Lower lobe of right lung (tissue), 2 donors: ENCODE data around the gene TBX2. TPM values are rescaled to one million over a fixed set of nuclear protein-coding genes. Genes with fewer than 3 reads are reported as not detected.

Source experiments
- ATAC-seq, 2 donors: fragments of 200-7000 bp; cut with Tn5 transposase; one replicate each; pipeline ENCODE4 v1.9.1; 2020 to 2022; ENCODE audit warnings: mild to moderate bottlenecking in 2 of 2, moderate library complexity in 2 of 2
- DNase-seq: peaks from one replicate; pipeline ENCODE4 v3.0.0-alpha.2; 2020
- H3K27ac ChIP-seq: fragments of 200-600 bp; one replicate; pipeline ENCODE4 v1.8.0; 2022
- H3K27me3 ChIP-seq: fragments of 200-600 bp; one replicate; pipeline ENCODE4 v1.8.0; 2022; ENCODE audit warnings: low read depth
- H3K36me3 ChIP-seq: fragments of 200-600 bp; one replicate; pipeline ENCODE4 v1.8.0; 2022; ENCODE audit warnings: mild to moderate bottlenecking
- H3K4me1 ChIP-seq: fragments of 200-600 bp; one replicate; pipeline ENCODE4 v1.8.0; 2022
- H3K4me3 ChIP-seq: fragments of 200-600 bp; one replicate; pipeline ENCODE4 v1.8.0; 2022; ENCODE audit warnings: mild to moderate bottlenecking
- H3K9me3 ChIP-seq: fragments of 200-600 bp; one replicate; pipeline ENCODE4 v1.8.0; 2022
- intact Hi-C: fragments of 100-400 bp; cut with DNase I; formaldehyde crosslinking; loops from one replicate; pipeline ENCODE4 v1.11.0; 2022
- total RNA-seq: library from RNA; stranded (reverse); fragmentation: NEBNext Ultra II Directional; extraction: Animal tissue kit (Norgen Biotek cat#: 25700); gene quantifications from one replicate; pipeline ENCODE4 v1.2.1, GENCODE V29; 2021
- TF ChIP-seq, protein P1 (sequence below): fragments of 200-600 bp; IDR thresholded peaks from one replicate; pipeline ENCODE4 v1.8.0; 2022; ENCODE audit warnings: antibody characterized with exemption, mild to moderate bottlenecking
- donor health status: DM: no; HTN: yes; CAD: no; lungs with severe emphysema.

TBX2 gene
- total RNA-seq, 1 donor from 2014 or later, result 83.3 TPM

DNA sequence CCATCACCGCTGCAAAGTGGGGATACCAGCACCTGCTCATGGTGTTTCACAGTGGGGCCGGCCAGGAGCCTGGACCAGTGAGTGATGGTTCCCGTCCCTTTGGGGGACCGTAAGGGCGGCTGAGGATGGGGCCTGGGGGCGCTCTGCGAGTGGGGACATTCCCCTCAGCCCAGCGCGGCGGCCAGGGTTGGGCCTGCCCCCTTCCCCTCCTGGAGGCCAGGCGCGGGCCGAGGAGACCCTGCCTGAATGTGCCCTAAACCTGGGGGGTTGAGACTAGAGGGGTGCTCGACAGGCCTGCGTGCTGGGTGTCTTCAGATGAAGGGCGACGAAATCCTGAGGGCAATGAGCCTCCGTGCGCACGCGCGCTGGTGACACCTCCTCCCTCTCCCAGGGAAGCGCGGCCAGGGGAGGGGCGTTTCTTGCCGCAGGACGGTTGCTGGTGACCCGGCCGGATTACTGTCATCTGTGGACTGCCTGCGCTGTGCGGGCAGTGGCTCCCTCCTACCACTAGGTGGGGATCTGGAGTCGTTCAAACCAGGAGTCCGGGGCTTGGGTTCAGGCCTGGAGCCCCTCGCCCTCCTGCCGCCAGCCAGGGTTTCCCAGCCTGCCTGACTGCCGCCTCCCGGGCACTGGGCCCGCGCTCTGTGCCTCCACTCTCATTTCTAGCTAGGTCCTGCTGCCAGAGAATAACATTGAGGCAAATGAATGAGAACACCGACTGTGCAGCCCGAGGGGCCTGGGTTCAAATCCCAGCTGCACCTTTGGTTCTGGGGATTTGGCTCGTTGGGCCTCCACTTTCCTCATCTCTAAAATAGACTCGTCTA lies 17.1 kb downstream of the TBX2 start:
- intact Hi-C loops, result no loop called here
- peak overlapping the region; percentile 9 for H3K4me3 ChIP-seq
- no peaks in the 10 kb centered on the region for H3K36me3 ChIP-seq
- H3K9me3 ChIP-seq, result no peaks in the 10 kb centered on the region
- TF ChIP-seq, protein P1, sequence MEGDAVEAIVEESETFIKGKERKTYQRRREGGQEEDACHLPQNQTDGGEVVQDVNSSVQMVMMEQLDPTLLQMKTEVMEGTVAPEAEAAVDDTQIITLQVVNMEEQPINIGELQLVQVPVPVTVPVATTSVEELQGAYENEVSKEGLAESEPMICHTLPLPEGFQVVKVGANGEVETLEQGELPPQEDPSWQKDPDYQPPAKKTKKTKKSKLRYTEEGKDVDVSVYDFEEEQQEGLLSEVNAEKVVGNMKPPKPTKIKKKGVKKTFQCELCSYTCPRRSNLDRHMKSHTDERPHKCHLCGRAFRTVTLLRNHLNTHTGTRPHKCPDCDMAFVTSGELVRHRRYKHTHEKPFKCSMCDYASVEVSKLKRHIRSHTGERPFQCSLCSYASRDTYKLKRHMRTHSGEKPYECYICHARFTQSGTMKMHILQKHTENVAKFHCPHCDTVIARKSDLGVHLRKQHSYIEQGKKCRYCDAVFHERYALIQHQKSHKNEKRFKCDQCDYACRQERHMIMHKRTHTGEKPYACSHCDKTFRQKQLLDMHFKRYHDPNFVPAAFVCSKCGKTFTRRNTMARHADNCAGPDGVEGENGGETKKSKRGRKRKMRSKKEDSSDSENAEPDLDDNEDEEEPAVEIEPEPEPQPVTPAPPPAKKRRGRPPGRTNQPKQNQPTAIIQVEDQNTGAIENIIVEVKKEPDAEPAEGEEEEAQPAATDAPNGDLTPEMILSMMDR, result peak; percentile 98
- ATAC-seq (peak; percentile 69 to 77), DNase-seq (peak; percentile 90)
- H3K27me3 ChIP-seq, result peaks cover 6% of the 10 kb centered on the region
- H3K27ac ChIP-seq, result peak overlapping the region; percentile 89
- H3K4me1 ChIP-seq, result peaks cover 16% of the 10 kb centered on the region

DNA sequence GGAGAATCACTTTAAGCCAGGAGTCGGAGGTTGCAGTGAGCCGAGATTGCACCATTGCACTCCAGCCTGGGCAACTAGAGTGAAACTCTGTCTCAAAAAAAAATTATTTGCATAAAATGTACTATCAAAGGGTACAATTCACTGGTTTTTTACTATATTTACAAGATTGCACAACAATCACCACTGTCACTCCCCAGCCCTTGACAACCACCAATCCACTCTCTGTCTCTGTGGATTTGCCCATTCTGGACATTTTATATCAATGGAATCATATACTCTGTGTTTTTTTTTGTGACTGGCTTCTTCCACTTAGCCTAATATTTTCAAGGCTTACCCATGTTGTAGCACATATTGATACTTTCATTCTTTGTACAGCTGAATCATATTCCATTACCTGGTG lies 18.8 kb downstream of the TBX2 start:
- H3K27ac ChIP-seq, result peak overlapping the region; percentile 14
- TF ChIP-seq, protein P1, result no peak
- H3K4me1 ChIP-seq, result peaks cover 15% of the 10 kb centered on the region
- no peaks in the 10 kb centered on the region for H3K36me3 ChIP-seq
- peaks cover 12% of the 10 kb centered on the region for H3K27me3 ChIP-seq
- DNase-seq, result no peak
- no peak overlapping the region for H3K4me3 ChIP-seq
- intact Hi-C loops, result no loop called here
- no peak for ATAC-seq
- H3K9me3 ChIP-seq, result no peaks in the 10 kb centered on the region

DNA sequence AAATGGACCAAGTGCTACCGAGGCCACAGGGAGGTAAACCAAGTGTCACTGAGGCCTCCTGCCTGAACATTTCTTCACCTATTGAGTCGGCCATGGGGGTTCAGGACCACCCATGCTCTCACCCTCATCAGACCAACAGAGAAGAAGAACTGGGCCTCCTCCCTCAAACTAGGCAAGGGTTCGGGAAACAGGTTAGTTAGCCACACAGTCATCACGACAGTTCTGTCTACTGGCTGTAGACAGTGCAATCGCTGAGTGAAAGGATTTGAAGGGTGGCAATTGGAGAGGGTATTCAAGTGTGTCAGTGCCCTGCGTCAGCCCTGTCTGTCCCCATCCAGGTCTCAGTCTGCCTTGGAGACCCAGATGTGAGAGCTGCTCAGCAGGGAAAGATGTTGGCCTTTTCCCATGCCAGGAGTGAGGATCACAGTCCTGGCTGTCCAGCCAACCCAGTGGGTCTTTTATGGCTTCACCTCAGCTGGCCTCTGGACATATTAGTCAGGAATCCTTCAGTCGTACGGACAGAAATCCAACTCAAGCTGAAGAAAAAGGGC lies 19.9 kb downstream of the TBX2 start:
- TF ChIP-seq, protein P1, result no peak
- DNase-seq (no peak), ATAC-seq (no peak)
- Histone ChIP-seq H3K36me3 (no peaks in the 10 kb centered on the region), H3K9me3 (no peaks in the 10 kb centered on the region), H3K4me1 (peaks cover 15% of the 10 kb centered on the region), H3K27me3 (peaks cover 19% of the 10 kb centered on the region), H3K27ac (peak overlapping the region; percentile 56), H3K4me3 (no peak overlapping the region)
- intact Hi-C loops, result no loop called here

DNA sequence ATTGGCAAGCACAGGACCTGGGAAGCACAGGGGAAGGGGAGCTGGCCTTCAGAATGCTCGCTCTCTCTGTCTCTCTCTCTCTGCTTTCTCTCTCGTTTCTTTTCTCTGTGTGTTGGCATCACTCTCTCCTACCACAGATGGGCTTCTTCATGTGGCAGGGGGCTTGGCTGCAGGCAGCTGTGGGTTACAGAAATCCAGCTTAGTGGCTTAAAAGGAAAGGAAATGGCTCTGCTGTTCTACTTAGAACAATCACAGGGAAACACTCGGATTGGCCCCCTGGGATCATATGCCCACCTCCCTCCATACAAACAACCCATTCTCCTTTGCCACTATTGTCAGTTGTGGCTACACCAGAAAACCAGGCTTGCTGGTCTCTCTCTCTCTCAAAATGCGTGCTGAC lies 20.4 kb downstream of the TBX2 start:
- peak overlapping the region; percentile 56 for H3K27ac ChIP-seq
- ATAC-seq, result no peak
- no peak for DNase-seq
- intact Hi-C loops, result no loop called here
- peaks cover 23% of the 10 kb centered on the region for H3K27me3 ChIP-seq
- peaks cover 15% of the 10 kb centered on the region for H3K4me1 ChIP-seq
- no peak overlapping the region for H3K4me3 ChIP-seq
- H3K36me3 ChIP-seq, result no peaks in the 10 kb centered on the region
- no peaks in the 10 kb centered on the region for H3K9me3 ChIP-seq
- TF ChIP-seq, protein P1, result no peak

DNA sequence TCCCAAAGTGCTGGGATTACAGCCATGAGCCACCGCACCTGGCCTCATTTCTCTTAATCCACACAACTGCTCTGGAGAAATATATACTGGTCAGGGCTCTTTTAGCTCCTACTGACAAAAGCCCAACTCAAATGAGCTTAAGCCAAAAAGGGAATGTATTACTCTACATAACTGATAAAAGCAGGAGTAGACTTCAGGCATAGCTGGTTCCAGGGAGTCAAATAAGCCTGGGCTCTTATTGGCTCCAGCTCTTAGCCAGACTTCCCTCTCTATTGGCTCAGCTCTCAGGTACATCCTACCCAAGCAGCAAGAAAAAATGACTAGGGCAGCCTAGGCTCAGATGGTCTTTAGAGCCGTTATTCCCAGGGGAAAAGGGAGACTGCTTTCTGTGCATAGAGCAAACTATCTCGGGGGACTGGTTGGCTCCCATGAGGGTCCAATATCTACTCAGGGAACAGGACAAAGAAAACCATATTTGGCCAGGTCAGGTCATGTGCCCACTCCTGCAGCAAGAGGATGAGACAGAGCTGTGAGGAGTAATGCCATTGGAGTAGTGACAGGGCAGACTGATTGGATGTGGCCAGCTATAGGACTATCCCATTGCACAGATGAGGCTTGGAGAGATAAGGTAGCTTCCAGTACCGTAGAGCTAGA lies 21.2 kb downstream of the TBX2 start:
- H3K36me3 ChIP-seq, result no peaks in the 10 kb centered on the region
- no peak overlapping the region for H3K4me3 ChIP-seq
- no peak overlapping the region for H3K27ac ChIP-seq
- H3K27me3 ChIP-seq, result peaks cover 30% of the 10 kb centered on the region
- no peaks in the 10 kb centered on the region for H3K9me3 ChIP-seq
- DNase-seq (no peak), ATAC-seq (no peak)
- TF ChIP-seq, protein P1, result no peak
- intact Hi-C loops, result no loop called here
- peaks cover 14% of the 10 kb centered on the region for H3K4me1 ChIP-seq
